Stimulated activated memory B cell treated with anti-CD40 and anti-IgM and Interleukin-4, amounts not matched to agents 10 μg/mL and 1 μg/mL and 100 μg/mL, for 72 hours (primary cell): ENCODE results near the gene C16orf90.
"Not testable (repeated sequence)": the region's sequence is repeated elsewhere in the genome, so short reads cannot be mapped to it uniquely, and the experiment has no call there.

Experiments
- ATAC-seq: fragments of 150-1000 bp; cut with Tn5 transposase; 2 replicates; pipeline ENCODE4 v1.10.0; 2021
- H3K27ac Mint-ChIP-seq: one replicate; pipeline ENCODE4 v1.8.0; 2022; ENCODE audit warnings: mild to moderate bottlenecking, mixed read lengths
- H3K27me3 Mint-ChIP-seq: one replicate; pipeline ENCODE4 v1.8.0; 2022; ENCODE audit warnings: mixed read lengths
- H3K36me3 Mint-ChIP-seq: one replicate; pipeline ENCODE4 v1.8.0; 2022; ENCODE audit warnings: mixed read lengths
- H3K4me1 Mint-ChIP-seq: one replicate; pipeline ENCODE4 v1.8.0; 2022; ENCODE audit warnings: mixed read lengths
- H3K4me3 Mint-ChIP-seq: one replicate; pipeline ENCODE4 v1.8.0; 2022; ENCODE audit warnings: mild to moderate bottlenecking, moderate library complexity, mixed read lengths
- H3K9me3 Mint-ChIP-seq: one replicate; pipeline ENCODE4 v1.8.0; 2022; ENCODE audit warnings: mixed read lengths

The C16orf90 gene

DNA sequence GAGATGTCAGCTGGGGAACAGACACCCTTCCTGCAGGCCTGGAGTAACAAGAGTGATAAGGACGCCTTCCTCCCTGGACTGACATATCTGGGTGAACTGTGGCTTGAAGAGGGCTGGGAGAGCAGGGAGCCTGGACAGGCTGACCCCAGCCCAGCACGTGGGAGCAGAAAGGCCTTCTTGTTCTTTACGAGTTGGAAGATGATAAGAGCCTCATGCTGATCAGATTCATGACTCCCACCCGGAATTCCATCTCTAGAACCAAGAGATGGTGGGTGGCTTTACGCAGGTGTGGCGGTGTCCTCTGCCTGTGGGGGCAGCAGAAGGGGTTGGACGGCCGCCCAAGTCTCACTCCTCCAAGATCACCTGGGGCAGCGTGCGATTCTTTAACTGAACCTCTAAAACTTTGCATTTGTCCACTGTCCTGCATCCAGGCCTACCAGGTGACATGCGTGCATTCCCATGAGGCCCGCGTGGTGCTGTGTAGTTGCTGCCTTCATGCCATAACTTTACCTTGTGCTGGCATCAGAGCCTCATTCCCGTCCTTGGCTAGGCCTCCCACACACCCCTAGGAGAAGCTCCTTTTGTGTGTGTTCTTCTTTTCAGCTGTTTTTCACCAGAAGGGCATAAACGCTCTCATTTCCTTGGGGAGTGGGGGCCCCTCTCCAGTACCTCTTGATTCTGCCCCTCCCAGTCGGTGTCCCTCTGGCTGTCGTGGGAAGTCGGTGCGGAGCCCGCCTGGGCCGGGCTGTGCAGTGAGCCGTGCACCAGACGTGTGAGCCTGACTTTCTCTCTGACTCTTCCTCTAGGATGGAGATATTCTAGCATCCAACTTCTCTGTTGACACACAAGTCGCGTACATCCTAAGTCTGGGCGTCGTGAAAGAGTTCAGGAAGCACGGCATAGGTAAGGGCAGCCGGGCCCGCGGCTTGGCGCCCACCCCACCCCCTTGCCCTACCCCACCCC is 13.3 kb downstream of the C16orf90 start:
- H3K36me3 Mint-ChIP-seq: peaks cover 70% of the 10 kb centered on the region
- no peak overlapping the region for H3K27ac Mint-ChIP-seq
- no peak for ATAC-seq
- H3K9me3 Mint-ChIP-seq: no peaks in the 10 kb centered on the region
- H3K27me3 Mint-ChIP-seq: no peaks in the 10 kb centered on the region
- H3K4me1 Mint-ChIP-seq: no peaks in the 10 kb centered on the region
- H3K4me3 Mint-ChIP-seq: no peak overlapping the region

DNA sequence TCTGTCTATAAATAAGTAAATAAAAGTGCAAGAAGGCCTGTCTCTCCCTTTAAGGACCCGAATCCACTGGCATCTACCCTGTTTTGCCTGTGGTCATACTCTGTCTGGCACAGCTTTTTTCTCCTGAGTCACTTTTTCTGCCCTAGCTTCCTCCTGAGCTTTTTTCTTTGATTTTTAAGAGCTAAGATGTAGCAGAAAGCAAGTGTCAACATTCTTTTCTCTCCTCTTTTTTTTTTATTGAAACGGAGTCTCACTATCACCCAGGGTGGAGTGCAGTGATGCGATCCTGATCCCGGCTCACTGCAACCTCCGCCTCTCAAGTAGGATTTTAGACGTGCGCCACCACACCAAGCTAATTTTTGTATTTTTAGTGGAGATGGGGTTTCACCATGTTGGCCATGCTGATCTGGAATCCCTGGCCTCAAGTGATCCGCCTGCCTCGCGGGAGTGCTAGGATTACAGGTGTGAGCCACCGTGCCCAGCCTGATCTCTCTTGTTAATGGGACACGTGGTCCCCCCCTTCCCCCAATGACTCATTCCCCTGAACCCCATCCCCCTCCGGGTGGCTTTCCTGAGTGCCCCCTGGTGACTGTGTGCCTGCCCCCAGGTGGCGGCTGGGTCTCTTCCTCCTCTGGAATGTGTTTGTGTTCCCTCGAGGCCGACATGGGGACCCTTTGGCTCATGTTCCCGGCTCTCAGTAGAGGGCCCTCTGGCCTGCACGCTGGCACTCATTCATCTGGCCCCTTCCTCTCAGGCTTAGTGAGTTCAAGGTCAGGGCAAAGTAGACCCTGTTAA is 14.2 kb downstream of the C16orf90 start:
- H3K4me1 Mint-ChIP-seq: peaks cover 2% of the 10 kb centered on the region
- ATAC-seq: no peak
- no peaks in the 10 kb centered on the region for H3K9me3 Mint-ChIP-seq
- H3K27ac Mint-ChIP-seq: no peak overlapping the region
- H3K36me3 Mint-ChIP-seq: peaks cover 72% of the 10 kb centered on the region
- H3K27me3 Mint-ChIP-seq: no peaks in the 10 kb centered on the region
- H3K4me3 Mint-ChIP-seq: no peak overlapping the region

DNA sequence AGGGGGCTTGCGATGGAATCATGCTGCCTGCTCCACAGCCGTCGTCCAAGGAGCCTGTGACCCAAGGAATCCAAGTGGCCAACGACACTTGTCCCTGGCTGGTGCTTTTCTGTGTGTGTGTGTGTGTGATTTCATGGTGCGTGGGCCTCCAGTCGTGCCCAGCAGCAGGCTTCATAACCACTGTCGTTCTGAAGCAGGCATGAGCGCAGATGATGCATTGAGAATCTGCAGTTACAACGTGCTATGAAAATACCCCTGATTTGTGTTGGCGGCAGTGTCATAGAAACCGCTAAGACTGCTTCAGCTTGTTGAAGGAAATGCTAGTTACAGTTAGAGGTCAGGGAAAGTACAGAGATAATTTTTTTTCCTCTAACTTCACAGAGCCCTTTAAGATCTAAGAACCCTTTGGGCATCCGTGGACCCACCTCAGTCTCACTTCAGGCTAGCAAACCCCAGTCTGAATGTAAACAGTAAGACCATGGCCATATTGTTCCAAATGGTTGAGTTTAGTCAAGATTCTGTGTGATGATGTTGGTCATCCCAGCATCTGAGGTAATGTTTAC is 15.6 kb downstream of the C16orf90 start:
- Mint-ChIP-seq H3K36me3 (peaks cover 70% of the 10 kb centered on the region), H3K4me3 (no peak overlapping the region), H3K27ac (no peak overlapping the region), H3K27me3 (no peaks in the 10 kb centered on the region), H3K9me3 (no peaks in the 10 kb centered on the region), H3K4me1 (peaks cover 14% of the 10 kb centered on the region)
- ATAC-seq: peak; percentile 50

- no peak for ATAC-seq
- Mint-ChIP-seq H3K9me3 (no peaks in the 10 kb centered on the region), H3K36me3 (peaks cover 60% of the 10 kb centered on the region), H3K4me3 (no peak overlapping the region), H3K4me1 (peaks cover 14% of the 10 kb centered on the region), H3K27me3 (no peaks in the 10 kb centered on the region), H3K27ac (peak overlapping the region; percentile 62)
Observed at GRCh38 chr16:3478242-3478925, 16.9 kb downstream of the C16orf90 start.

DNA sequence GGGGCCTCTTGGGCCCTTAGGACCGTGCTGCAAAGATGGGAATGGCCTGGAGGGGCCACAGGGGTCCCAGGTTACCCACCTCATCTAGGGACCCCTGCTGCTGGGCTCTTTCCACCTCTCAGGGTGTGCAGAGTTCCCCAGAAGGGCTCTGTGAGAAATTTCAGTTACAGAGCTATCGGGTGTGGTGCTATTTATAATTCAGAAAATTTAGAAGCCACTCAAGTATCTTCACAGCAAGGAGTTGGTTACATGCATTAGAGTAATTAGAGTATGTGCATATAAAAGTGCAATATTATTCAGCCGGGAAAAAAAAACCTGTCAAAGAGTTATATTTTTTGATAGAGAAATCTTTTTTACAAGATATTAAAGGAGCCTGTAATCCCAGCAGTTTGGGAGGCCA is 18.9 kb downstream of the C16orf90 start:
- Mint-ChIP-seq H3K4me1 (peaks cover 14% of the 10 kb centered on the region), H3K36me3 (peaks cover 57% of the 10 kb centered on the region)
- ATAC-seq: no peak

DNA sequence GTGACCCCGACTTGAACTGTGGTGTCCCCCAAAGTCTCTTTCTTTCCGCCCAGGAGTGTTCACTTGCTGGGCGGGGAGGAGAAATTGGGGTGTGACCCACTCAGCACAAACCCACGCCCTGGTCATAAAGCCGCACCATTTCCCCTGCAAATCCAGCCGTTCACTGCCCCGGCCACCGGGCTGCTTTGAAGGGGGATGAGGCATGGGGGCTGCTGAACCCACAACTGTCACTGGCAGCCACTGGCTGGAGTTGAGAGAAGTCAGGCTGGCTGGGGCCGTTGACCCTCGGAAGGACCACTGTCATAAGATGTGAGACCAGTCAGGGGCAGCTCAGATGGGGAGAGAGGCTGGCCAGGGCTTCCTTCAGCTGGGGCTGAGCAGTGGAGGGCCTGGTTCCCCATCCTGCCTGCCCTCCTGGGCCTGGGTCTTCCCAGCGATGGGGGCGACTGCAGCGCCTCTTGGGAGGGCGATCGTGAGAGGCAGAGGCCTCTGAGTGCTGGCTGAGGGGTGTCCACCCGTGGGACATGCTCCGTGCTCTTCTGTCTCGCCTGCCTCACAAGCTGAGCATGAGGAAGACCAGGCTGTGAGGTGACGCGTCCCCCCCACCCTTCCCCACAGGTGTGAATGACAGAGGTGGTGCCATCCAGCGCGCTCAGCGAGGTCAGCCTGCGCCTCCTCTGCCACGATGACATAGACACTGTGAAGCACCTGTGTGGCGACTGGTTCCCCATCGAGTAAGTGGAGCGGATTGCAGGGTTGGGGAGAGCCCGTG is 19.5 kb downstream of the C16orf90 start:
- no peak for ATAC-seq
- H3K4me1 Mint-ChIP-seq: peaks cover 14% of the 10 kb centered on the region
- H3K4me3 Mint-ChIP-seq: no peak overlapping the region
- peaks cover 54% of the 10 kb centered on the region for H3K36me3 Mint-ChIP-seq
- no peaks in the 10 kb centered on the region for H3K9me3 Mint-ChIP-seq
- no peaks in the 10 kb centered on the region for H3K27me3 Mint-ChIP-seq
- H3K27ac Mint-ChIP-seq: no peak overlapping the region

More for the DNA sequence above, 18.9 kb downstream of the C16orf90 start:
- Mint-ChIP-seq H3K9me3 (no peaks in the 10 kb centered on the region), H3K4me3 (no peak overlapping the region), H3K27ac (peak overlapping the region; percentile 32), H3K27me3 (no peaks in the 10 kb centered on the region)

GRCh38 chr16:3474870-3475269 is 20.4 kb downstream of the C16orf90 start:
- Mint-ChIP-seq H3K4me1 (peaks cover 14% of the 10 kb centered on the region), H3K36me3 (peaks cover 56% of the 10 kb centered on the region)
- H3K4me3 Mint-ChIP-seq, H3K27ac Mint-ChIP-seq, ATAC-seq, H3K27me3 Mint-ChIP-seq, H3K9me3 Mint-ChIP-seq: not testable (repeated sequence)

DNA sequence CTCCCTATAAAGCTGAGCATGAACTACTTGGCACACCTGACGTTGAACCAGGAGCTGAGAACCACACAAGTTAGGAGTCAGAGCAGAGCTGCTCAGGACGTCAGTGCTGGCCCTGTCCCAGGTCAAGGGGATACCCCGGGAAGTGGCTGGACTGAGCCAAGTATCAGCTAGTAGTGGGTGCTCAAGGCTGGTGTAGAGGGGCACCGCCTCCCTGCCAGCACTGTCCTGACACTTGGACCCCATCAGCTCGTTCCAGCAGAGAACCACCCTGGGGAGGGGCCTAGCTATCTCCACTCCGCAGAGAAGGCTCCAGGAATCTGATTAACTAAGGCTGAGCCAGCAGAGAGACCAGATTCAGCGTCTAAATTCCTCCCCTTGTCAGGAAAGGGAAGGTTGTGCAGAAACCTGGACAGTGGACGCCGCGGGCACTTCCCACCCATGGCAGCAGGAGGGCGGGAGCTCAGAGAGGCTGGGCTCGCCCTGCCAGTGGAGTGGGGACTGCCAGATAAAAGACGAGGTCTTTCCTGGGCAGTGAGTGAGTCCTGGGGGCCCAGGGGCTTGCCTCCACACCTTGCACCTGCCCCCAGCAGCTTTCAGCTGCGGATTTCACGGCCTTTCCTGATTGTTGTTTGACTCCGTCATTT is 21.0 kb downstream of the C16orf90 start:
- Mint-ChIP-seq H3K4me3 (no peak overlapping the region), H3K4me1 (peaks cover 18% of the 10 kb centered on the region), H3K36me3 (peaks cover 50% of the 10 kb centered on the region), H3K9me3 (no peaks in the 10 kb centered on the region), H3K27ac (no peak overlapping the region), H3K27me3 (no peaks in the 10 kb centered on the region)
- no peak for ATAC-seq

DNA sequence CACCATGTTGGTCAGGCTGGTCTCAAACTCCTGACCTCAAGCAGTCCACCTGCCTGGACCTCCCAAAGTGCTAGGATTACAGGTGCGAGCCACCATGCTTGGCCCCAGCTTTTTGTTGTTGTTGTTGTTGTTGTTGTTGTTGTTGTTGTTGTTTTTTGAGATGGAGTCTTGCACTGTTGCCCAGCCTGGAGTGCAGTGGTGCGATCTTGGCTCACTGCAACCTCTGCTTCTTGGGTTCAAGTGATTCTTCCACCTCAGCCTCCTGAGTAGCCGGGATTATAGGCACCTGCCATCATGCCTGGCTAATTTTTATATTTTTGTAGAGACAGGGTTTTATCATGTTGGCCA is 21.7 kb downstream of the C16orf90 start:
- peaks cover 20% of the 10 kb centered on the region for H3K4me1 Mint-ChIP-seq
- H3K4me3 Mint-ChIP-seq, ATAC-seq, H3K27me3 Mint-ChIP-seq, H3K9me3 Mint-ChIP-seq, H3K27ac Mint-ChIP-seq: not testable (repeated sequence)
- peaks cover 44% of the 10 kb centered on the region for H3K36me3 Mint-ChIP-seq

DNA sequence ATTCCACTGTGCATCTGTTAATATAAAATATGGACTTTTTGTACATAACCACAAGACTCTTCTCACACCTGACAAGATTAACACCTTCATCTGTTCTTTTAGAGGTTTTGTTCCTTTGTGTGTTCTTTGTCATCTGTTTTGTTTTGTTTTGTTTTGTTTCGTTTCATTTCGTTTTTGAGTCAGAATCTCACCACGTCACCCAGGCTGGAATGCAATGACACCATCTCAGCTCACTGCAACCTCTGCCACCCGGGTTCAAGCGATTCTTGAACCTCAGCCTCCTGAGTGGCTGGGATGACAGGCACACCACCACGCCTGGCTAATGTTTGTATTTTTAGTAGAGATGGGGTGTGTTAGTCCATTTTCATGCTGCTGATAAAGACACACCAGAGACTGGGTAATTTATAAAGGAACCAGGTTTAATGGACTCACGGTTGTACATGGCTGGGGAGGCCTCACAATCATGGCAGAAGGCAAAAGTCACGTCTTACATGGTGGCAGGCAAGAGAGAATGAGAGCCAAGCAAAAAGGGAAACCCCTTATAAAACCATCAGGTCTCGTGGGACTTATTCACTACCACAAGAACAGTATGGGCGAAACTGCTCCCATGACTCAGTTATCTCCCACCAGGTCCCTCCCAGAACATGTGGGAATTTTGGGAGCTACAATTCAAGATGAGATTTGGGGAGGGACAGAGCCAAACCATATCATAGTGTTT is 22.3 kb downstream of the C16orf90 start:
- no peak overlapping the region for H3K4me3 Mint-ChIP-seq
- H3K27me3 Mint-ChIP-seq: no peaks in the 10 kb centered on the region
- H3K4me1 Mint-ChIP-seq: peaks cover 25% of the 10 kb centered on the region
- no peak overlapping the region for H3K27ac Mint-ChIP-seq
- H3K9me3 Mint-ChIP-seq: no peaks in the 10 kb centered on the region
- no peak for ATAC-seq
- H3K36me3 Mint-ChIP-seq: peaks cover 41% of the 10 kb centered on the region

- no peaks in the 10 kb centered on the region for H3K27me3 Mint-ChIP-seq
- no peak overlapping the region for H3K27ac Mint-ChIP-seq
- ATAC-seq: no peak
- H3K36me3 Mint-ChIP-seq: peaks cover 54% of the 10 kb centered on the region
- no peaks in the 10 kb centered on the region for H3K9me3 Mint-ChIP-seq
- peaks cover 37% of the 10 kb centered on the region for H3K4me1 Mint-ChIP-seq
- no peak overlapping the region for H3K4me3 Mint-ChIP-seq
Observed at GRCh38 chr16:3471518-3472176, 23.6 kb downstream of the C16orf90 start.

- Mint-ChIP-seq H3K27me3 (no peaks in the 10 kb centered on the region), H3K9me3 (no peaks in the 10 kb centered on the region), H3K4me1 (peaks cover 36% of the 10 kb centered on the region), H3K27ac (no peak overlapping the region), H3K4me3 (no peak overlapping the region), H3K36me3 (peaks cover 51% of the 10 kb centered on the region)
- no peak for ATAC-seq
Observed at GRCh38 chr16:3470723-3471122, 24.6 kb downstream of the C16orf90 start.

DNA sequence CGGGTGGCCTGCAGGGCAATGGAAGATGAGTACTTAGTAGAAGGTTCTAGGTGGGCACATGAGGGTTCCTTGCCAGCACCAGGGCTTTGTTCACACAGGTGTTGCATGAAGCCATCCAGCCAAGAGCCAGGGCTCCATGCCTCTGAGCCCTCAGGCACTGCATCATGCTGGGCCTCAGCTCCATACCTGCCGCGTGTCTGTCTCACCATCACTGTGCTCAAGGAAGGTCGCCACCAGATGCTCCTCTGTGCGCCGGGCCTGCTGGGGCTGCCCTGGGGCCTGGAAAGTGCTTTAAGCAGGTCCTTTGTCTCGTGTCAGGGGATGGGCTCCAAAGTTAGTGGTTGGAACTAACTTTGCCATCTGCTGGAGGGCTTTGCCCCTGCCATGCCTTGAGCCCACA is 25.6 kb downstream of the C16orf90 start:
- H3K27ac Mint-ChIP-seq: no peak overlapping the region
- H3K4me1 Mint-ChIP-seq: peaks cover 28% of the 10 kb centered on the region
- peaks cover 43% of the 10 kb centered on the region for H3K36me3 Mint-ChIP-seq

More for the DNA sequence above, 25.6 kb downstream of the C16orf90 start:
- Mint-ChIP-seq H3K9me3 (no peaks in the 10 kb centered on the region), H3K4me3 (no peak overlapping the region), H3K27me3 (no peaks in the 10 kb centered on the region)
- no peak for ATAC-seq
